Spleen (tissue), 7 donors: Measurements from ENCODE around the gene EPS8L3.

ENCODE experiments used
- POLR2A ChIP-seq, 3 donors: fragments of 450-650 bp; IDR thresholded peaks; one replicate each; pipeline ENCODE4 v1.5.1; 2017; ENCODE audit warnings: antibody characterized with exemption in 3 of 3, mild to moderate bottlenecking in 1 of 3
- TF ChIP-seq, protein P1 (sequence below), 11 experiments: fragments of 200-600 bp in 7 of 11; fragments of 450-650 bp in 4 of 11; sonication (generic) in 4 of 11; IDR thresholded peaks in 8 of 11; conservative IDR thresholded peaks in 3 of 11; 1 replicate in 7 of 11; 2 replicates in 4 of 11; pipeline versions ENCODE4 v1.4.0 to v1.8.0; 2016 to 2021; ENCODE audit warnings: antibody characterized with exemption in 11 of 11, inconsistent platforms in 4 of 11, mild to moderate bottlenecking in 1 of 11
- donor health status: DM: no; HTN: no; CAD: no; lungs with moderate emphysema.
- donor health status: DM: no; HTN: no; CAD: no.
- donor health status: DM: no; HTN: no; CAD: no.

- TF ChIP-seq, protein P1, sequence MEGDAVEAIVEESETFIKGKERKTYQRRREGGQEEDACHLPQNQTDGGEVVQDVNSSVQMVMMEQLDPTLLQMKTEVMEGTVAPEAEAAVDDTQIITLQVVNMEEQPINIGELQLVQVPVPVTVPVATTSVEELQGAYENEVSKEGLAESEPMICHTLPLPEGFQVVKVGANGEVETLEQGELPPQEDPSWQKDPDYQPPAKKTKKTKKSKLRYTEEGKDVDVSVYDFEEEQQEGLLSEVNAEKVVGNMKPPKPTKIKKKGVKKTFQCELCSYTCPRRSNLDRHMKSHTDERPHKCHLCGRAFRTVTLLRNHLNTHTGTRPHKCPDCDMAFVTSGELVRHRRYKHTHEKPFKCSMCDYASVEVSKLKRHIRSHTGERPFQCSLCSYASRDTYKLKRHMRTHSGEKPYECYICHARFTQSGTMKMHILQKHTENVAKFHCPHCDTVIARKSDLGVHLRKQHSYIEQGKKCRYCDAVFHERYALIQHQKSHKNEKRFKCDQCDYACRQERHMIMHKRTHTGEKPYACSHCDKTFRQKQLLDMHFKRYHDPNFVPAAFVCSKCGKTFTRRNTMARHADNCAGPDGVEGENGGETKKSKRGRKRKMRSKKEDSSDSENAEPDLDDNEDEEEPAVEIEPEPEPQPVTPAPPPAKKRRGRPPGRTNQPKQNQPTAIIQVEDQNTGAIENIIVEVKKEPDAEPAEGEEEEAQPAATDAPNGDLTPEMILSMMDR (IDR thresholded peaks at IDR 0.05 in 8 of 11, conservative IDR thresholded peaks at IDR 0.05 in 3 of 11) = no peak
- no peak for TF ChIP-seq POLR2A (IDR thresholded peaks at IDR 0.05)
Observed at GRCh38 chr1:109763646-109764415, at the start of gene EPS8L3.
